OCI-LY7 (cell line): Measurements from ENCODE around the gene NME7. TPM values are rescaled to one million over a fixed set of nuclear protein-coding genes. Genes with fewer than 3 reads are reported as not detected.

Experiments
- BruUV-seq: library from RNA; stranded (reverse); fragments of 400-500 nt; replicated peaks from 2 replicates; lab custom pipeline; 2021; lab: Mats Ljungman, UMichigan
- CTCF ChIA-PET: fragments of 300-600 bp; sonication (Branson Sonifier 250); formaldehyde crosslinking; loops from one replicate; lab custom pipeline; 2022; ENCODE audit warnings: antibody characterized with exemption; ENCODE audit not compliant: unreplicated experiment; lab: Charles Lee
- POLR2A ChIA-PET: fragments of 300-600 bp; sonication (Branson Sonifier 250); formaldehyde crosslinking; loops from one replicate; lab custom pipeline; 2022; ENCODE audit warnings: antibody characterized with exemption; lab: Charles Lee
- DNase-seq: peaks from one replicate; pipeline ENCODE4 v3.0.0-alpha.2; 2015; ENCODE audit warnings: low spot score
- H2AFZ ChIP-seq: fragments of 200-600 bp; sonication (generic), shearing (Covaris generic); 2 replicates; pipeline ENCODE4 v1.6.1; 2014; ENCODE audit warnings: mild to moderate bottlenecking, antibody characterized with exemption, low read length, moderate library complexity
- H3K27ac ChIP-seq: fragments of 200-600 bp; sonication (generic); 2 replicates; pipeline ENCODE4 v1.5.1; 2014; ENCODE audit warnings: mixed run types, low read depth, mild to moderate bottlenecking, moderate library complexity, low read length, inconsistent platforms; ENCODE audit not compliant: poor library complexity, severe bottlenecking
- H3K36me3 ChIP-seq: fragments of 200-600 bp; sonication (generic); 2 replicates; pipeline ENCODE4 v1.6.1; 2014; ENCODE audit warnings: mild to moderate bottlenecking, antibody characterized with exemption, low read length, moderate library complexity, mixed read lengths; ENCODE audit not compliant: insufficient read depth
- H3K4me1 ChIP-seq: fragments of 200-600 bp; sonication (generic); 2 replicates; pipeline ENCODE4 v1.5.1; 2014; ENCODE audit warnings: mild to moderate bottlenecking, low read length; ENCODE audit not compliant: insufficient read depth, poor library complexity, severe bottlenecking
- H3K4me2 ChIP-seq: fragments of 200-600 bp; sonication (generic); 2 replicates; pipeline ENCODE4 v1.6.1; 2014; ENCODE audit warnings: mild to moderate bottlenecking, low read length
- H3K4me3 ChIP-seq: fragments of 200-600 bp; sonication (generic); 2 replicates; pipeline ENCODE4 v1.5.1; 2014; ENCODE audit warnings: mild to moderate bottlenecking, low read depth, low read length; ENCODE audit not compliant: poor library complexity, severe bottlenecking
- H3K79me2 ChIP-seq: fragments of 200-600 bp; sonication (generic); 2 replicates; pipeline ENCODE4 v1.6.1; 2016; ENCODE audit warnings: low read depth, mild to moderate bottlenecking, low read length, moderate library complexity, mixed read lengths; ENCODE audit not compliant: insufficient read depth
- H3K9me2 ChIP-seq: fragments of 200-600 bp; sonication (generic); 2 replicates; pipeline ENCODE4 v1.6.1; 2016; ENCODE audit warnings: mild to moderate bottlenecking, low read length, mixed read lengths; ENCODE audit not compliant: insufficient read depth
- H3K9me3 ChIP-seq: fragments of 200-600 bp; sonication (generic); 2 replicates; pipeline ENCODE4 v1.6.1; 2014; ENCODE audit warnings: mild to moderate bottlenecking, mixed run types, low read length, mixed read lengths
- H4K20me1 ChIP-seq: fragments of 200-600 bp; sonication (generic); 2 replicates; pipeline ENCODE4 v1.6.1; 2014; ENCODE audit warnings: mild to moderate bottlenecking, antibody characterized with exemption, low read length, moderate library complexity, mixed read lengths; ENCODE audit not compliant: insufficient read depth
- CTCF ChIP-seq: fragments of 200-600 bp; sonication (generic); conservative IDR thresholded peaks from 2 replicates; pipeline ENCODE4 v1.5.1; 2014; ENCODE audit warnings: mild to moderate bottlenecking, antibody characterized with exemption, low read length, moderate library complexity, mixed read lengths
- EZH2phosphoT487 ChIP-seq: fragments of 200-600 bp; sonication (generic); IDR thresholded peaks from 2 replicates; pipeline ENCODE4 v1.6.1; 2018; ENCODE audit warnings: low read depth, borderline replicate concordance, mild to moderate bottlenecking, mixed run types, antibody characterized with exemption, low read length, moderate library complexity, mixed read lengths
- intact Hi-C: fragments of 100-400 bp; cut with micrococcal nuclease; formaldehyde crosslinking; loops from one replicate; pipeline ENCODE4 v1.10.0; 2022; ENCODE audit not compliant: unreplicated experiment
- total RNA-seq, 2 experiments: library from RNA; depleted of rRNA in 1 of 2; stranded (reverse); fragments of >200 nt in 1 of 2; shearing (Covaris generic) in 1 of 2; gene quantifications; 2 replicates each; pipeline ENCODE4 v1.2.3, GENCODE V29; 2014 to 2022

NME7 gene
- total RNA-seq, 2 experiments from 2014 or later: 9.3 to 17.0 TPM

- Histone ChIP-seq H3K4me3 (no peak overlapping the region), H3K36me3 (peaks cover 5% of the 10 kb centered on the region), H3K9me2 (no peaks in the 10 kb centered on the region), H3K9me3 (no peaks in the 10 kb centered on the region), H2AFZ (no peak overlapping the region), H3K27ac (no peak overlapping the region), H3K4me2 (no peak overlapping the region), H3K79me2 (no peaks in the 10 kb centered on the region), H4K20me1 (no peaks in the 10 kb centered on the region), H3K4me1 (no peaks in the 10 kb centered on the region)
- TF ChIP-seq CTCF: no peak
- TF ChIP-seq EZH2phosphoT487: no peak
- intact Hi-C loops: no loop called here
- POLR2A ChIA-PET: interaction anchor here (0.7 kb wide), 1 partner anchor 220 kb away, joined by 3 read pairs; no protein-coding TSS in a partner anchor
- no TSS peak for BruUV-seq
- CTCF ChIA-PET: no interaction called here
- DNase-seq: no peak
Measured at GRCh38 chr1:169395955-169396354, 28.4 kb upstream of the NME7 start.

DNA sequence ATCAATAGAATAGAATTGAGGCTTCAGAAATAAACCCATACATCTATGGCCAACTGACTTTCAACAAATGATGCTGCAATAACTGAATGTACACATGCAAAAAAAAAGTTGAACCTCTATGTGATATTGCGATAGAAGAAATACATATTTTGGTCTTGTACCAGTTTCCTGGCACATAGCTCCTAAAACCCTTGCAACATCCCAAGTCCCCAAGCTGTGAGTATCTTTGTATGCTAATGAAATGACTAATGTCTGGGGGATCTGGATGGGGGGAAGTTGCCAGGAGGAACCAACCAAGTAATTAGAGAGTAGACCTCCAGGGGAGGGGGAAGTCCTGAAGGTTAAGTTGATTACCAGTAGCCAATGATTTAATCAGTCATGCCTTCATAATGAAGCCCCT lies 24.8 kb upstream of the NME7 start:
- Histone ChIP-seq H3K4me1 (no peaks in the 10 kb centered on the region), H3K27ac (no peak overlapping the region), H3K4me2 (no peak overlapping the region), H3K79me2 (no peaks in the 10 kb centered on the region), H3K9me3 (no peaks in the 10 kb centered on the region), H3K4me3 (no peak overlapping the region), H2AFZ (no peak overlapping the region), H3K9me2 (no peaks in the 10 kb centered on the region), H3K36me3 (peaks cover 27% of the 10 kb centered on the region), H4K20me1 (no peaks in the 10 kb centered on the region)
- DNase-seq: no peak
- ChIA-PET CTCF (no interaction called here), POLR2A (interaction anchor here (0.6 kb wide), 1 partner anchor 920 kb away, joined by 3 read pairs; no protein-coding TSS in a partner anchor)
- BruUV-seq: no TSS peak
- TF ChIP-seq CTCF (no peak), EZH2phosphoT487 (no peak)
- intact Hi-C loops: no loop called here

DNA sequence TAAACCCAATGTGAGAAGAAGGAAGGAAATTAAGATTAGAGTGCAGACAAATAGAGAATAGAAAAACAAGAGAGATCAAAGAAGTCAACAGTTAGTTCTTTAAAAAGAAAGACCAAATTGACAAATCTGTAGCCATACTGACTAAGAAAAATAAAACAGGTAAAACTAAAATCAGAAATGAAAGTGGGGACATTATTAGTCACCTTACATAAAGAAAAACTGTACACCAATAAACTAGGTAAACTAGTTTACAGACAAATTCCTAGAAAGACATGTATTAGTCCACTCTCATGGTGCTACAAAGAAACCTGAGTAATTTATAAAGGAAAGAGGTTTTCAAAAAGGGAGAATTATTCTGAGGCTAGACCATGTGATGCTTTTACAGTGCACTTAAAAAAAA lies 22.7 kb upstream of the NME7 start:
- intact Hi-C loops: no loop called here
- ChIA-PET CTCF (no interaction called here), POLR2A (interaction anchor here (0.7 kb wide), 1 partner anchor 34 kb away, joined by 3 read pairs; no protein-coding TSS in a partner anchor)

More for the DNA sequence above, 22.7 kb upstream of the NME7 start:
- TF ChIP-seq CTCF (no peak), EZH2phosphoT487 (no peak)
- Histone ChIP-seq H3K27ac (no peak overlapping the region), H4K20me1 (no peaks in the 10 kb centered on the region), H3K4me3 (no peak overlapping the region), H3K4me2 (no peak overlapping the region), H3K9me3 (no peaks in the 10 kb centered on the region), H3K9me2 (no peaks in the 10 kb centered on the region), H3K4me1 (no peaks in the 10 kb centered on the region), H3K79me2 (no peaks in the 10 kb centered on the region), H2AFZ (no peak overlapping the region), H3K36me3 (peaks cover 40% of the 10 kb centered on the region)
- no peak for DNase-seq
- BruUV-seq: no TSS peak
